ENCODE measurements around the gene KPNA3.

KPNA3 gene

GRCh38 chr13:49670828-49671227 lies 121.7 kb downstream of the KPNA3 start:
- DNase-seq = no peak

DNA sequence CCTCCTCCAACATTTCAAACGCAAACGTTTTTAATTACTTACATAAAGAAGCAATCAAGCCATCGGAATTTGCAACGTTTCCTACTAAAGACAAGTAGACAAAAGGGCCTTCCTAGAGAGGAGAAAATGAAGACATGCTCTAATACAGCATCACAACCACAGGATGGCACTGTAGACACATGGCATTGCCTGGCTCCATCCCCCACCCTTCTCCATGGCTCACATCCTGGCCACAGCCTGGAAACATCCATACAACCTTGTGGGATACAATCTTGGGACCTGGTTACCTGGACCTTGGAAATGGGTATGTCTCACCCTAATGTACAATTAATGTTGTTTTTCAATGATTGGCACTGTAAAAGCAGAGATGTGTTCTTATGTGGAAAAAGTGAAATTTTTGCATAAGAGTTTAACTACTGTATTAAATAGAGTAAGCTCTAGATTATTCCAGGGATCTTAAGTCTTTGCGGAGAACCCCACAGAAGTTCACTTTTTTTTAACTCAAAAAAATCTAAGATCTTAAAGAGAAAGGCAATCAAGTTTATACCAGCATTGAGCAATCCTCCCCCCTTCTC lies 122.7 kb downstream of the KPNA3 start:
- DNase-seq = peak in 1 of 5 experiments; percentile 36

GRCh38 chr13:49667773-49668172 lies 124.7 kb downstream of the KPNA3 start:
- no peak for DNase-seq

- DNase-seq = no peak
These were observed 127.9 kb downstream of the KPNA3 start for GRCh38 chr13:49664606-49665005.

DNA sequence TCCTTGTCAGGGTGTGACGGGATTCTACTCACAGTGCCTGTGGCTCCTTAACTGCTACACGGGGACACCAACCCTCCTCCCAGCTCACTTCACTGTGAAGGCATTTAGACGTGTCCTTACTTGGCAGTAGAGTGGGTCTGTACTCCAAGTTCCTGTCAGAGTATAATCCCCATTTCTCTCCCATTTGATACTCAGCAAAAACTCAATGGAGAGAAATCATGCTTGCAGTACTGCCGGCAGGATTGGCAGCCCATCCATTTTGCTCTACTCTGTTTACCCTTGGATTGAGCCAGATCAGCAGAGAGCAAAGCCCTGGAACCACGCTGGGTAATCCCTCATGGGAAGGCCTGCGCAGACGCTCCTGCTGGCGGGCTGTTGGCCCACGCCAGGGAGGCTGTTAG lies 135.2 kb downstream of the KPNA3 start:
- DNase-seq = no peak

- no peak for DNase-seq
These were observed 136.6 kb downstream of the KPNA3 start for GRCh38 chr13:49655906-49656305.

GRCh38 chr13:49654011-49654410 lies 138.5 kb downstream of the KPNA3 start:
- DNase-seq = no peak

GRCh38 chr13:49653478-49653877 lies 139.0 kb downstream of the KPNA3 start:
- DNase-seq = no peak

DNA sequence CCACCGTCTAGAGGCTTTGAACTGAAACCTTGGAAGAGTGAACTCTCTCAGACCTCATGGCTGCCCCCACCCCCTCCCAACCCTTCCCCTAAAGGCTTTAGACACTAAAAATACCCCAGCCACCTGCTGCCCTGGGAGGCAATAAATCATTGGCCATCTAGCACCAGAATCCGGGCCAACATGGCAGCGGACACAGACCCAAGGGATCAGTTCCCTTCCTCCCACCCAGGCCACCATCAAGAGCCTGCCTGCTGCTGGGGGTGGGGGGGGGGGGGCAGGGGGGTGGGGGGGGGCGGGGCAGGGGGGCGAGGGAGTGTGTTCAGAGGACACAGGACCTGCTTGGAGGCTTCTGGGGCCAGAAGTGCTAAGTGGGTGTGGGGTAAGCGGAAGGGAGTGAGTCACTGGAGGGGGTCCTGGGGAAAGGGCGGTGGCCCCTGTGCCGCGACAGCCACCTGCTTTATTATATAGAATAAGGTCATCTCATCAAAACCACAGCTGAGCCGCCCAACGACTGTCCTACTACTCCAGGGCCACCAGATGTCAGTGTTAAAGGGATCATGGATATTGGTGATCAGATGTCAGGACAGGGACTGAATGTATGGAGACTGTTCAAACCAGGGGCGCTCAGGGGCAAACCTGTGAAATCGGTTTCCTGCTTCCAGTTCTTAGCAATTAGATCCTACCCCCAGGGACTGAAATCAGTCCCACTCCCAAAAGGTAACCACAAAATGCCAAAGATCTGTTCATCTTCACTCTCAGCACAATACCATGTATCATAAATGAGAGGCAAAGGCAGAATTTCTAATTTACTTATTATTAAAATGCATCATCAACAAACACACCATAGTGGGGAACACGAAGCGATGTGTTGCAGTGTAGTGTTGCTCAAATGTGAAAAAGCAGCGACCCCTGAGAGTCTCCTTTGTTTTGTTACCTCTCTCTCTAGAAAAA lies 139.9 kb downstream of the KPNA3 start:
- peak in 1 of 5 experiments; percentile 35 for DNase-seq

GRCh38 chr13:49651570-49652354 lies 140.7 kb downstream of the KPNA3 start:
- no peak for DNase-seq

DNA sequence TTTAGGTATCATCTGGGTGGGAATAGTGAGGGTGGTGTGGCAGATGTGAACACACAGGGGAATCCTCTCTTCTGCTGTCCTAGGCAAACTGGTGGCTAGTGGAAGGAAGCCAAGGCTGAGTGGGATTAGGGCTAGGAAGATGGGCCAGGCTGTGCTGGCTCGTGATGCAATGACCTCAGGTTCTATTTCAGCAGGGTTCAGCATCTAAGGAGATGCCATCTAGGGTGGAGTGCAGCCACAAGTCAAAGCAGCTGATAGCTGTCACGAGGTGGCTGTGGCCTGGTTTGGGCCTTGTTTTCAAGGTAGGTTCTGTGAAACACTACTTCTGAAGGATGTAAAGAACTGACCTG lies 142.5 kb downstream of the KPNA3 start:
- no peak for DNase-seq

All from T-helper 2 cell (primary cell).